Measurements from ENCODE around the gene USP44.

GRCh38 chr12:95481072-95481471 is 70.2 kb downstream of the USP44 start:
- TF ChIP-seq CTCF (IDR thresholded peaks at IDR 0.05) (peak in 1 of 6 experiments; percentile 19), POLR2A (IDR thresholded peaks at IDR 0.05) (no peak)
